HG03565 (cell line): ENCODE results near the gene MAP3K10.
"Not testable (repeated sequence)": the region's sequence is repeated elsewhere in the genome, so short reads cannot be mapped to it uniquely, and the experiment has no call there.

Experiments used
- ATAC-seq: cut with Tn5 transposase; IDR thresholded peaks from one replicate; pipeline ENCODE4 v1.9.1; 2021; ENCODE audit warnings: mild to moderate bottlenecking, moderate library complexity; ENCODE audit not compliant: unreplicated experiment

MAP3K10 gene

GRCh38 chr19:40216777-40217026, 25.5 kb downstream of the MAP3K10 start:
- no peak for ATAC-seq

DNA sequence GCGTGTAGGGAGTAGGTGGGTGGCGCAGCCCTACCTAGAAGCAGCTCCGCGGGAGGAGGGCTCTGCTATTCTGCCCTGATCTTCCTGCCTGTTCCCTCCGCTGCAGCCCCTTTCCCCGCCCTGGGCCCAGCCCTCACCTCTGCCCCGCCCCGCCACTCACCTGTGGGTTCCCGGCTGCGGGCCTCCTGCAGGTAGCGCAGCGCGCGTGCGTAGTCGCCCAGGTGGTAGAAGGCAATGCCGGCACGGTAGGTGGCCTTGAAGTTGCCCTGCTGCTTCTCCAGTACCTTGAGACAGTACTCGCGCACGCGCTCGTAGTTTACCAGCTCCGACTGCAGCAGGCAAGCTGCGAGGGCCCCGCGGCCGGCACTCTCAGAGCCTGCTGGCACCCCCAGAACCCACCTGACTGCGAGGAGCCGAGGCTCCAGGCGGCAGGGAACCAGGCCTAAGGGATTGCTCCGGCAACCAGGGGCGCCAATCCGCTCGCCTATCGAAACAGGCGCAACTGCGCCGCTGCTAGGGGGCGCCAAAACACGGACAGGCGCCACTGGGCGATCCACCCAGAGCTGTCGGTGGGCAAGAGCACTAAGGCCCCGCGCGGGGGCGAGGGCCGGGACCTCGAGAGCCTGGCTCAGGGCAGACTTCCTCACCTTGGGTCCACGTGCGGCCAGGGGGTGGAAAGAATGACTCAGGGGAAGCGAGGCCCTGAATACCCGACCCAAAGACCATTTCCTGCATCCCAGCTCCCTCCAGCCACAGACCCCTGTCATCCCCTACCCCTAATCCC, 26.0 kb downstream of the MAP3K10 start:
- ATAC-seq = no peak

DNA sequence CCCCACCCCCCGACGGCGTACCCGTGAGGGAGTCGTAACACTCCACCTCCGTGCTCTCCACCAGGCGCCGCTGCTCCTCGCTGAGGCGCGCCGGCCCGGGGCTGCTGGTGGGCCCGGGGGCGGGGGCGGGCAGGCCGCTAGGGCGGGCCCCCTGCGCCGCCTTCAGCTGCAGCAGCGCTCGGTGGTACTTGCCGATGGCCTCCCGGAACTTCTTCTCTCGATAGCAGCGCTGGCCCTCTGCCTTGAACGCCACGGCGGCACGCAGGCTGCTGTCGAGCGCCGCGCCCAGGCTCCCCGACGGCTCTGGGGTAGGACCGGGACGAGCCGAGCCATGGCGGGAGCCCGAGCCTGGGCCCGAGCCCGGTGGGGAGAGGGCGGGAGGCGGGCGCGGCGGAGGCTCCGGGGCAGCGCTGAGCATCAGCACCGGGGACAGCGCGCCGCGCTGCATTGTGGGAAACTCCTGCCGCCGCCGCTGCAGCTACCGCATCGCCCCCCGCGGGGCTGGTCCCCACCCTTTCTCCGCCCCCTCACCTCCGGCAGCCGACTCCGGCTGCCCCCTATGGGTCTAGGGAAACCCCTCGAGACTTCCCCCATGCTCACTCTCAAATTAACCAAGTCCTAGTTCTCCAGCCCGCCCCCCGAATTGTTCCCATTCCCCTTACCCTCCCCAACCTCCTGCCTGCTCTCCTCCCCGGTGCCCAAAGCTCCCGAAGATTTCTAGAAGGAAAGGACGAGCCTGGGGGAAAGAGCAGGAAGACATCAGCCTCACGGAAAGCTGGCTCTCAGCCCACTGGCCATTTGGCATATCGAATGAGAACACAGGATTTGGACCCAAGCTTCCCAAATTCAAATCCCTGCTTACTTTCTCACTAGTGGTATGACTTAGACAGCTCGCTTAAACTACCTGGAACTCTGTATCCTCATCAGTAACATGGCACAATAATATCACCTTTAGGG, 27.0 kb downstream of the MAP3K10 start, which contains the start of gene TTC9B:
TSS of gene TTC9B (minus strand) at position 451 of the 957 bp plus-strand sequence. CDS start at position 448, 3 bp downstream.
- ATAC-seq = no peak

GRCh38 chr19:40219029-40219428, 27.8 kb downstream of the MAP3K10 start:
- ATAC-seq = not testable (repeated sequence)

DNA sequence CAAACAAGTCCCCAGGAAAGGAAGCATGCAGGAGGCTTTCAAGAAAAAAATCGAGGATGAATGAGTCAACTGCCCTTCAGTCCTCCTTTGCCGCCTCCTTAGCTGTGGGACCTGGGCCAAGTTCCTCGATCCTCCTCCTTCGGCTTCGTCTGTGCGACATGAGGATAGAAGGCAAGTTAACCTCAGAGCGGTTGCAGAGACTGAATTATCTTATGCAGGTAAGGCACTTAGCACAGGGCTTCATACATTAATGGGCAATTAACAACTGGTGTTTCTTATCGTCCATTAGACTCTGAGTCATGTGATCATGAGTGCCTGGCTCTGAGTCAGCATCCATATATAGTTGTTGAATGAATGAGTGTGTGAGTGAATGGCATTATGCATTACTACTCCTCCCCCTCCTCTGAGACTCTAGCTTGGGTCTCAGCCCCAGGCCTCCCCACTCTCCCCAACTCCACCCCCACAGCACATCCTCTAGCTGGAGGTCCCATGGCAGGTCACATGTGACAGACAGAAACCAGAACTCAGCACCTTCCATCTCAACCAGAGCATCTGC, 28.6 kb downstream of the MAP3K10 start:
- no peak for ATAC-seq

- ATAC-seq = no peak
Measured at GRCh38 chr19:40220674-40221073, 29.4 kb downstream of the MAP3K10 start.

GRCh38 chr19:40221858-40222619, 30.8 kb downstream of the MAP3K10 start:
- no peak for ATAC-seq

GRCh38 chr19:40223135-40223822, 32.1 kb downstream of the MAP3K10 start:
- no peak for ATAC-seq

DNA sequence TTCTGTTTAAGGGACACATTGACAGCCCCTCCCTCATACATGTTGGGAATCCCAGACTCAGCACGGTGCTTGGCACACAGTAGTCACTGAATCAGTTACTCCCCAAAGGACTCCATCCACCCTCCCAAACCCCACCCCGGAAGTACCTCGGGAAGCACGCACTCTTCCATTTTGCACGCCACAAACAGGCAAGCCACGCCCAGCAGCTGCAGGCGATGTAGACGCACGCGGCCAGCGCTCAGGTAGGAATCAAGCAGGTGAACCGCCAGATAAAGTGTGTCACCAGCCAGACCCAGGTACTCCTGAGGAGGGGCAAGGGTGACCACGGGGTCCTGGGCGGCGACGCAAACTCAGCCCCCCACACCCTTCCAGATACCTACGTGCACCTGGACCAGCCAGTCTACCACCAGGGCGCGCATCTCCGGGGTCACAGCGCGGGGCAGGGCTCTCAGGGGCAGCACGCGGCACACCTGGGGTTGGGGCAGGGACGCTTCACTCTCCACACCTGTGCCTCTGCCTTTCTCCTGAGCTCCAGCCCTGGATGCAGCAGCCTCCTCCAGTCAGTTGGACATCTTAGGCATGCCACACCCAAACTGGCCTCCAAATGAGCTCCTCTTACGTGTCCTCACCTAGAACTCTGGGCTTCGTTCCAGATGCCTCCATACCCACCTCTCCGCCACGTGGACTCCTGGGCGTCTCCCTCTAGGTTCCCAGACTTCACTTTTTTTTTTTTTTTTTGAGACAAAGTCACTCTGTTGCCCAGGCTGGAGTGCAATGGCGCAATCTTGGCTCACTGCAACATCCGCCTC, 33.3 kb downstream of the MAP3K10 start:
- ATAC-seq = no peak

DNA sequence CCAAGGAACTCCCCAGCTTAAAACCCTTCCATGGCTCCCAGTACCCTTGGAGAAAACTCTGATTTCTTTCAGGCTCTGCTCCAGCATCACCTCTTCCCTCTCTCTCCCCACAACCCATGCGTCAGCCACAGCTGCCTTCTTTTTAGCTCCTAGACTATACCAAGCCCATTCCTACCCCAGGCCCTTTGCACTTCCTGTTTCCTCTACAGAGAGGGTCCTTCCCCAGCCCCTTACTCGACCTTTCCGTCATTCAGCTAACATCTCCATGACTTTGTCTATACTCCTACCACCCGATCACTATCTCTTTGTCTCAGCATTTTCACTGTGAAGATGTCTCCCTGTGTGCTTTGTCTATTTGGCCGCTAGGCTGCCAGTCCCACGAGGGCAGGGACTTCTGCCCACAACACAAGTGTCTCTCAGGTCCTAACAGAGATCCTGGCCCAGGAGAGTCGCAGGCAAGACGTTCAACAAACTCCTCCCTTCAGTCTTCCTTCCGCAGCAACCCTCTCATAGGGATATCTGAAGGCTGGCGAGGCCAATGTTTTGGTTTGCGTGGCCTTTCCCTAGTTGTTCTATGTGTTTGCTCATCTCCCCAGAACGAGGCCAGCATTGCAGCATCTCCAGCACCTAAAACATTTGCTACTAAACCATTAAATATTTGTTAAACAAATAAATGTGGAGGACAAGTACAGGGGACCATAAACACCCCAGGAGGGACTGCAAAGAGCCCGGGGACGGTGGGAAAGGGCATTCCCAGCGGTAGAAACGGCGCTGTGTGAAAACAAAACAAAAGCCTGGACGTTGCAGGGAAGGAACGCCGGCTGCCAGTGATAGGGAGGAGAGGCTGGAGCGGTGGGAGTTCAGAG, 34.4 kb downstream of the MAP3K10 start:
- no peak for ATAC-seq

DNA sequence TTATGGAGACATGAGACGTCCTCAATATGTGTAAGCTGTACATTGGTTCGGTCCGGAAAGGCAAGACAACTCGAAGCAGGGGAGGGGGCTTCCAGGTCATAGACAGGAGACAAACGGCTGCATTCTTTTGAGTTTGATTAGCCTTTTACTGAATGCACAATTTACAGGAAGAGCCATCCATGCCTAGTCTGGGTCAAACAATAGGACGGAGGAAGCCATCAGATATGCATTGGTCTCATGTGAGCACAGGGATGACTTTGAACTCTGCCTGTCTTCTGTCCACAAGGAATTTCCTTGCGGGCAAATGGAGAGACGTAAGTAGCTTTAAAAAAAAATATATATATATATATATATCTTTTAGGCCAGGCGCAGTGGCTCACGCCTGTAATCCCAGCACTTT, 37.1 kb downstream of the MAP3K10 start:
- no peak for ATAC-seq

GRCh38 chr19:40228863-40229262, 37.6 kb downstream of the MAP3K10 start:
- no peak for ATAC-seq

DNA sequence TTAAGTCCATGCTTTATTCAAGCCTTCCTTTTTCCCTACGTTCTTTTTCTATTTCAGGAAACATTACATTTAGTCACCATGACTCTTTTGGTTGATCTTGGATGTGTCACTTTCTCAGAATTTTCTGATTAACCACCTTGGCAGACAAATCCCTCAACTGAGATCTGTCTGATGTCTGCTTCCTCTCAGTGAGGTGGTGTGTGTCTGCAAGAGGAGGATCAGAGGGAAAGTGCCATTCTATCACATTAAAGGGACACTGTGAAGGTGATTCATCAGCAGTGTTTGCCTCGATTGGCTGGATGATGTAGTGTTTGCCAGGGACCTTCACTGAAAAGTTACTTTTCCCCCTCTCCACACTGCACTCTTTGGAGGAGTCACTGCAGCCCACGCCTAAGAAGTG, 38.3 kb downstream of the MAP3K10 start:
- ATAC-seq = no peak

- ATAC-seq = no peak
Measured at GRCh38 chr19:40229926-40230417, 38.7 kb downstream of the MAP3K10 start.

- no peak for ATAC-seq
Measured at GRCh38 chr19:40231057-40231456, 39.8 kb downstream of the MAP3K10 start.

DNA sequence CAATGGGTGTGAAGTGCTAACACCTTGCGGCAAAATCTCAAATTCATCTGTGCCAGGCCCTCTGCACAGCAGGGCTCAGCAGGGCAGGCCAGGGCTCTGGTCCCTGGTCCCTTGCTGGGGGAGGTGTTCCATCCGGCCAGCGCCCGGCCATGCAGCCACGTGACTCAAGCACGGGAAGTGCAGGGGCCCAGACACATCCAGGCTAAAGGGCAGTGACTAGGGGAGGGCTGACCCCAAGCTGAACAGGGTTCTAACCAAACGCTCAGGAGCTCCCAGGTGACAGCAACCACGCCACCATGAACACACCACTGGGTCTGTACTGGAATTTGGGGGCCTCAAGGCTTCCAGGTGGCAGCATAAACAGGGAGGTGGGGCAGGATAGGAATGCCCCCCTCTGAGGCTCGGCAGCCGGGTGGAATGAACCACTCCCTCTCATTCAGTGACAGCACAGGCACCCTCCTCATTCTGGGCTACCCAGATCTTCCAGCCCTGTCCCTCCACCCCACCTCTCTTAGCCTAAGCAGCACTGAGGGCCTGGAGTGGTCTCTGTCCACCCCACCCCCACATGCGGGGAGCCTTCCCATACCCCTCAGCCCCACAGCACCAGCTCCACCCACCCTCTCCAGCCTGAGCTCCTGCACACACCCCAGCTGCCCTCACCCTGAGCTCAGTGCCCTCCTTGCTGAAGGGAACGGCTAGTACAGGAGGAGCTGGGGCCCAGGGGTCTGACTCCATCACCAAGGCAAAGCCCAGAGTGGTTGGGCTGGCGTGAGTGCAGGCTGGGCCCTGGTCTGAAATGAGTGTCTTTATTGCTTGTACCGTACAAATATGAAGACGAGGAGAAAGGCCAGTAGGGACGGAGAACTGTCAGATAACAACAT, 40.6 kb downstream of the MAP3K10 start:
- ATAC-seq = no peak

DNA sequence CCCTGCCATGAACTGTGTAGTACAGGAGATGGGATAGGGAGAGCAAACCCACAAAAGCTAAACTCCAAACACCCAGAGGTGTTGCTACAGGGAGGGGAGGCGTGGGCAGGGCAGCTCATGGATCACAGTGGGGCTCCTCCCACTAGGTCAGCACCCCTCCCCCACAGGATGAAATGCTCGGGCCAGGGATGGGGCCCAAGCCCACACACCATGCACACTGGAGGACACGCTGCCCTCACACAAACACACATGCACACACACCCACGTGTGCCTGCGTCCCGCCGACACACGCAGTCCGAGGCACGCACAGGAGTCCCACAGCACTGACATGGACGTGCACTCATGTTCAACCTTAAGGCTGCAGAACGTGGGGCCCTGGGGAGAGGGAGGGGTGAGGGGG, 41.3 kb downstream of the MAP3K10 start:
- no peak for ATAC-seq
